GM12878 (cell line): ENCODE measurements around the gene RBMS3. TPM values are rescaled to one million over a fixed set of nuclear protein-coding genes. Genes with fewer than 3 reads are reported as not detected.

ENCODE experiments used
- ATAC-seq: fragments of 200-7000 bp; cut with Tn5 transposase; 3 replicates; pipeline ENCODE4 v1.9.1; 2020; ENCODE audit warnings: mild to moderate bottlenecking, moderate library complexity
- BruUV-seq: library from RNA; stranded (reverse); fragments of 400-500 nt; replicated peaks from 2 replicates; lab custom pipeline; 2021; lab: Mats Ljungman, UMichigan
- CTCF ChIA-PET: fragments of 300-600 bp; sonication (Branson Sonifier 250); formaldehyde crosslinking; extraction: SDS; loops from one replicate; lab custom pipeline; 2021; ENCODE audit warnings: inconsistent platforms; lab: Yijun Ruan, JAX
- POLR2A ChIA-PET: fragments of 350-600 bp; formaldehyde crosslinking; extraction: SDS; loops from one replicate; lab custom pipeline; 2021; ENCODE audit warnings: inconsistent platforms; lab: Charles Lee
- RAD21 ChIA-PET: fragments of 300-600 bp; sonication (Branson Sonifier 250); formaldehyde crosslinking; loops from one replicate; lab custom pipeline; 2023; ENCODE audit warnings: antibody characterized with exemption; ENCODE audit not compliant: unreplicated experiment; lab: Charles Lee
- SMC1A ChIA-PET: fragments of 300-600 bp; sonication (Branson Sonifier 250); formaldehyde crosslinking; loops from one replicate; lab custom pipeline; 2023; ENCODE audit not compliant: unreplicated experiment, uncharacterized antibody; lab: Charles Lee
- DNase-seq: peaks from one replicate; pipeline ENCODE4 v3.0.0-alpha.2; 2011; ENCODE audit warnings: low read depth, low spot score
- FAIRE-seq: peaks from 3 replicates; lab custom pipeline; 2011; peaks lifted over from hg19 to GRCh38; lab: Jason Lieb, UNC
- H2AFZ ChIP-seq: 2 replicates; pipeline ENCODE4 v1.6.0; 2011; ENCODE audit warnings: low read depth, low read length, control low read depth; ENCODE audit not compliant: control insufficient read depth
- H3K27ac ChIP-seq: 2 replicates; pipeline ENCODE4 v1.5.1; 2011; ENCODE audit warnings: control low read depth; ENCODE audit not compliant: control insufficient read depth, insufficient read depth
- H3K27me3 ChIP-seq, 2 experiments: replicated peaks in 1 of 2; 2 replicates each; pipeline versions ENCODE4 v1.6.0 to v1.6.1; 2011; ENCODE audit warnings: low read length in 1 of 2; ENCODE audit not compliant: control insufficient read depth in 2 of 2, insufficient read depth in 2 of 2
- H3K36me3 ChIP-seq, 2 experiments: 2 replicates each; pipeline ENCODE4 v1.5.1; 2011; ENCODE audit warnings: low read length in 1 of 2; ENCODE audit not compliant: control insufficient read depth in 2 of 2, insufficient read depth in 2 of 2
- H3K4me1 ChIP-seq: 2 replicates; pipeline ENCODE4 v1.6.1; 2011; ENCODE audit warnings: mild to moderate bottlenecking, low read length, moderate library complexity, mixed read lengths; ENCODE audit not compliant: control insufficient read depth, insufficient read depth
- H3K4me2 ChIP-seq: 2 replicates; pipeline ENCODE4 v1.6.0; 2011; ENCODE audit warnings: control low read depth; ENCODE audit not compliant: control insufficient read depth, insufficient read depth
- H3K4me3 ChIP-seq: fragments of 200-600 bp; sonication (generic); 2 replicates; pipeline ENCODE4 v1.5.1; 2016
- H3K79me2 ChIP-seq: 2 replicates; pipeline ENCODE4 v1.6.0; 2011; ENCODE audit warnings: low read length; ENCODE audit not compliant: control insufficient read depth, insufficient read depth
- H3K9ac ChIP-seq: 2 replicates; pipeline ENCODE4 v1.8.0; 2011; ENCODE audit warnings: low read length, control low read depth, mixed read lengths; ENCODE audit not compliant: control insufficient read depth, insufficient read depth
- H3K9me3 ChIP-seq: replicated peaks from 3 replicates; pipeline ENCODE4 v1.5.1; 2011; ENCODE audit warnings: mild to moderate bottlenecking, low read length; ENCODE audit not compliant: control insufficient read depth, insufficient read depth
- H4K20me1 ChIP-seq: 2 replicates; pipeline ENCODE4 v1.6.0; 2011; ENCODE audit not compliant: control insufficient read depth, insufficient read depth
- MYC ChIP-seq: IDR thresholded peaks from 2 replicates; pipeline ENCODE4 v1.6.1; 2011; ENCODE audit warnings: mild to moderate bottlenecking, low read length, moderate library complexity, inconsistent platforms; ENCODE audit not compliant: insufficient read depth, insufficient replicate concordance, insufficient read length, severe bottlenecking
- TCF3 ChIP-seq: IDR thresholded peaks from 2 replicates; pipeline ENCODE4 v1.6.1; 2012; ENCODE audit warnings: low read depth, mild to moderate bottlenecking, low read length, borderline replicate concordance; ENCODE audit not compliant: insufficient read depth
- ZBTB11 ChIP-seq: fragments of 450-650 bp; formaldehyde crosslinking; IDR thresholded peaks from 2 replicates; pipeline ENCODE4 v1.5.0; 2022; ENCODE audit warnings: mild to moderate bottlenecking, missing genetic modification characterization
- ZBTB33 ChIP-seq: fragments of 450-650 bp; IDR thresholded peaks from 2 replicates; pipeline ENCODE4 v1.6.1; 2017; ENCODE audit warnings: mild to moderate bottlenecking
- WGBS: methylation state at CpG from one replicate; pipeline ENCODE4 v1.1.6; 2016; ENCODE audit warnings: low lambda C conversion rate; ENCODE audit not compliant: insufficient replicate concordance, insufficient coverage; ENCODE audit errors: missing lambda C conversion rate; 5-methylcytosine and 5-hydroxymethylcytosine counted together
- in situ Hi-C: fragments of 300-500 bp; cut with MboI; formaldehyde crosslinking; loops from 9 replicates; pipeline ENCODE4 v1.14.3; 2018; ENCODE audit warnings: mixed read lengths
- intact Hi-C: fragments of 100-400 bp; cut with micrococcal nuclease; formaldehyde crosslinking; loops from one replicate; pipeline ENCODE4 v1.14.2; 2022; ENCODE audit not compliant: unreplicated experiment
- polyA plus RNA-seq, 11 experiments: library from polyadenylated mRNA; depleted of rRNA in 4 of 11; unstranded in 6 of 11; stranded (reverse) in 5 of 11; fragments of >200 nt; fragmentation: Nextera tagmentation in 4 of 11; fragmentation: Illumina TruSeq in 1 of 11; extraction: Ambion mirVana in 4 of 11; extraction: Trizol in 1 of 11; gene quantifications; 1 replicate in 1 of 11; 2 replicates in 10 of 11; pipeline versions ENCODE4 v1.2.1 to v1.2.3, GENCODE V29; 2011 to 2016; ENCODE audit warnings: inconsistent platforms in 2 of 11, missing spikeins in 2 of 11, low read depth in 1 of 11
- total RNA-seq, 4 experiments: library from RNA; depleted of rRNA in 3 of 4; stranded (reverse); fragments of >200 nt in 3 of 4; fragmentation: Illumina TruSeq in 1 of 4; extraction: Trizol in 1 of 4; gene quantifications; 2 replicates each; pipeline versions ENCODE4 v1.2.1 to v1.2.3, GENCODE V29; 2013 to 2021
- TF ChIP-seq, protein P1 (sequence below): IDR thresholded peaks from 2 replicates; pipeline ENCODE4 v1.6.1; 2011; ENCODE audit warnings: borderline replicate concordance, low read depth, mild to moderate bottlenecking, moderate library complexity, mixed read lengths, low read length; ENCODE audit not compliant: insufficient read depth; ENCODE audit errors: extremely low read length

The RBMS3 gene
- total and polyA plus RNA-seq, 10 of the 15 experiments (the other 5 are each of a cell fraction or from before 2014, with no cell fraction given): 0.79 to 4.7 (median 3.1) TPM

GRCh38 chr3:29344154-29344553, 63.3 kb downstream of the RBMS3 start:
- ATAC-seq (peak; percentile 40; the same call in 1 of the 3 replicates), FAIRE-seq (no peak), DNase-seq (no peak)
- Histone ChIP-seq H3K9me3 (no peaks in the 10 kb centered on the region; the same call in 2 of the 3 replicates), H3K79me2 (no peaks in the 10 kb centered on the region), H3K27ac (no peak overlapping the region), H2AFZ (no peak overlapping the region), H3K36me3 (no peaks in the 10 kb centered on the region), H4K20me1 (no peaks in the 10 kb centered on the region), H3K4me2 (no peak overlapping the region), H3K4me3 (no peak overlapping the region), H3K27me3 (no peaks in the 10 kb centered on the region), H3K9ac (no peak overlapping the region), H3K4me1 (no peaks in the 10 kb centered on the region)
- BruUV-seq: no TSS peak
- WGBS: 13% methylated on average over 3 of the region's 3 CpGs
- CTCF ChIA-PET: interaction anchor here (1.2 kb wide), 2 partner anchors 9 to 15 kb away, joined by 3 to 4 read pairs; no protein-coding TSS in a partner anchor
- in situ Hi-C loops: no loop called here
- RAD21 ChIA-PET: interaction anchor here (1.1 to 2.4 kb wide), 6 partner anchors 9 to 171 kb away, joined by 3 to 12 read pairs (median 4); no protein-coding TSS in a partner anchor
- SMC1A ChIA-PET: interaction anchor here (1.0 to 2.4 kb wide), 10 partner anchors 9 to 339 kb away, joined by 3 to 25 read pairs (median 8); no protein-coding TSS in a partner anchor
- intact Hi-C loops: no loop called here
- TF ChIP-seq ZBTB33: no peak
- no peak for TF ChIP-seq TCF3
- TF ChIP-seq, protein P1, sequence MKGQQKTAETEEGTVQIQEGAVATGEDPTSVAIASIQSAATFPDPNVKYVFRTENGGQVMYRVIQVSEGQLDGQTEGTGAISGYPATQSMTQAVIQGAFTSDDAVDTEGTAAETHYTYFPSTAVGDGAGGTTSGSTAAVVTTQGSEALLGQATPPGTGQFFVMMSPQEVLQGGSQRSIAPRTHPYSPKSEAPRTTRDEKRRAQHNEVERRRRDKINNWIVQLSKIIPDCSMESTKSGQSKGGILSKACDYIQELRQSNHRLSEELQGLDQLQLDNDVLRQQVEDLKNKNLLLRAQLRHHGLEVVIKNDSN: no peak
- no peak for TF ChIP-seq ZBTB11 (CRISPR knock-in tag)
- TF ChIP-seq MYC: no peak
- POLR2A ChIA-PET: interaction anchor here (1.0 to 2.0 kb wide), 8 partner anchors 7 to 46 kb away, joined by 3 to 9 read pairs (median 4); no protein-coding TSS in a partner anchor
